Fibroblast of lung (primary cell): ENCODE results near the gene MAPKAPK2.

Experiments
- CTCF ChIP-seq, 2 donors: IDR thresholded peaks in 1 of 2; conservative IDR thresholded peaks in 1 of 2; 1 replicate in 1 of 2; 2 replicates in 1 of 2; pipeline ENCODE4 v1.5.1; 2011 to 2012; ENCODE audit warnings: low read length in 2 of 2, control low read depth in 1 of 2, inconsistent platforms in 1 of 2, low read depth in 1 of 2, mild to moderate bottlenecking in 1 of 2
- EZH2 ChIP-seq: IDR thresholded peaks from 2 replicates; pipeline ENCODE4 v1.5.1; 2012; ENCODE audit warnings: low read length, control low read depth, mild to moderate bottlenecking; ENCODE audit errors: missing control alignments

- TF ChIP-seq CTCF (conservative IDR thresholded peaks at IDR 0.05 in 1 of 2, IDR thresholded peaks at IDR 0.05 in 1 of 2; ENCODE audit: low read depth in 1 of 2, low read length in 2 of 2) (no peak), EZH2 (no peak)
Measured at GRCh38 chr1:206682111-206682510, 2.6 kb upstream of the MAPKAPK2 start.
